GM23338 (cell line): ENCODE data around the gene IBSP. TPM values are rescaled to one million over a fixed set of nuclear protein-coding genes. Genes with fewer than 3 reads are reported as not detected.

ENCODE experiments used
- ATAC-seq: fragments of 200-7000 bp; cut with Tn5 transposase; 3 replicates; pipeline ENCODE4 v1.9.1; 2020
- DNase-seq: peaks from one replicate; pipeline ENCODE4 v3.0.0-alpha.2; 2015; ENCODE audit warnings: low spot score
- H2AFZ ChIP-seq: fragments of 200-600 bp; sonication (generic); 2 replicates; pipeline ENCODE4 v1.8.0; 2016; ENCODE audit warnings: antibody characterized with exemption, mild to moderate bottlenecking, moderate library complexity
- H3F3A ChIP-seq: fragments of 200-600 bp; sonication (generic); replicated peaks from 2 replicates; pipeline ENCODE4 v1.8.0; 2017; ENCODE audit warnings: antibody characterized with exemption, mixed run types, low read depth
- H3K27ac ChIP-seq: fragments of 200-600 bp; sonication (generic); 2 replicates; pipeline ENCODE4 v1.6.1; 2016; ENCODE audit warnings: low read depth
- H3K27me3 ChIP-seq: fragments of 200-600 bp; sonication (generic); 2 replicates; pipeline ENCODE4 v1.8.0; 2016; ENCODE audit warnings: mild to moderate bottlenecking, mixed run types, moderate library complexity; ENCODE audit not compliant: insufficient read depth
- H3K36me3 ChIP-seq: fragments of 200-600 bp; sonication (generic); 2 replicates; pipeline ENCODE4 v1.8.0; 2016; ENCODE audit warnings: mild to moderate bottlenecking; ENCODE audit not compliant: insufficient read depth
- H3K4me1 ChIP-seq: fragments of 200-600 bp; sonication (generic); 2 replicates; pipeline ENCODE4 v1.8.0; 2016; ENCODE audit warnings: mild to moderate bottlenecking, moderate library complexity; ENCODE audit not compliant: insufficient read depth
- H3K4me2 ChIP-seq: fragments of 200-600 bp; sonication (generic); 2 replicates; pipeline ENCODE4 v1.7.1; 2017; ENCODE audit warnings: mixed run types
- H3K4me3 ChIP-seq: fragments of 200-600 bp; sonication (generic); 2 replicates; pipeline ENCODE4 v1.6.1; 2016; ENCODE audit warnings: mixed run types
- H3K79me2 ChIP-seq: fragments of 200-600 bp; sonication (generic); replicated peaks from 2 replicates; pipeline ENCODE4 v1.8.0; 2017; ENCODE audit warnings: mild to moderate bottlenecking; ENCODE audit not compliant: insufficient read depth
- H3K9me2 ChIP-seq: fragments of 200-600 bp; sonication (generic); 2 replicates; pipeline ENCODE4 v1.8.0; 2017; ENCODE audit not compliant: insufficient read depth
- H4K20me1 ChIP-seq: fragments of 200-600 bp; sonication (generic); replicated peaks from 2 replicates; pipeline ENCODE4 v1.8.0; 2017; ENCODE audit warnings: mild to moderate bottlenecking; ENCODE audit not compliant: insufficient read depth
- H3K27ac Mint-ChIP-seq: 2 replicates; pipeline ENCODE4 v1.8.0; 2020; ENCODE audit warnings: inconsistent platforms, mild to moderate bottlenecking, moderate library complexity, mixed read lengths
- H3K27me3 Mint-ChIP-seq: 3 replicates; pipeline ENCODE4 v1.8.0; 2022; ENCODE audit warnings: low read depth, mild to moderate bottlenecking, moderate library complexity, mixed read lengths, inconsistent platforms; ENCODE audit not compliant: insufficient read depth, poor library complexity
- H3K36me3 Mint-ChIP-seq: 3 replicates; pipeline ENCODE4 v1.8.0; 2021; ENCODE audit warnings: low read depth, mild to moderate bottlenecking, inconsistent platforms, moderate library complexity, mixed read lengths
- H3K4me1 Mint-ChIP-seq: 3 replicates; pipeline ENCODE4 v1.8.0; 2020; ENCODE audit warnings: mild to moderate bottlenecking, inconsistent platforms, mixed read lengths
- H3K4me3 Mint-ChIP-seq: 3 replicates; pipeline ENCODE4 v1.8.0; 2021; ENCODE audit warnings: moderate library complexity, mild to moderate bottlenecking, inconsistent platforms, mixed read lengths
- H3K9me3 Mint-ChIP-seq: 3 replicates; pipeline ENCODE4 v1.8.0; 2020; ENCODE audit warnings: moderate library complexity, mild to moderate bottlenecking, inconsistent platforms, mixed read lengths
- CREB1 ChIP-seq: fragments of 250-450 bp; sonication (Bioruptor Pico); IDR thresholded peaks from 2 replicates; pipeline ENCODE4 v1.5.0; 2020; ENCODE audit warnings: low read depth, mild to moderate bottlenecking, moderate library complexity
- CTCF ChIP-seq, 2 experiments: fragments of 200-600 bp in 1 of 2; sonication (generic) in 1 of 2; conservative IDR thresholded peaks; 2 replicates each; pipeline versions ENCODE4 v1.5.1 to v1.6.1; 2016 to 2017; ENCODE audit warnings: antibody characterized with exemption in 2 of 2, low read depth in 2 of 2, mild to moderate bottlenecking in 2 of 2, moderate library complexity in 1 of 2
- ETS1 ChIP-seq: IDR thresholded peaks from 2 replicates; pipeline ENCODE4 v1.6.1; 2016; ENCODE audit warnings: antibody characterized with exemption
- EZH2 ChIP-seq: fragments of 200-600 bp; sonication (generic); IDR thresholded peaks from one replicate; pipeline ENCODE4 v1.8.0; 2017; ENCODE audit warnings: antibody characterized with exemption, mild to moderate bottlenecking, low read depth; ENCODE audit not compliant: unreplicated experiment
- EZH2phosphoT487 ChIP-seq: fragments of 200-600 bp; sonication (generic); IDR thresholded peaks from one replicate; pipeline ENCODE4 v1.8.1; 2018; ENCODE audit warnings: antibody characterized with exemption; ENCODE audit not compliant: unreplicated experiment
- JUNB ChIP-seq: IDR thresholded peaks from one replicate; pipeline ENCODE4 v1.6.1; 2016; ENCODE audit warnings: antibody characterized with exemption; ENCODE audit not compliant: unreplicated experiment
- NANOG ChIP-seq: IDR thresholded peaks from 2 replicates; pipeline ENCODE4 v1.6.1; 2016; ENCODE audit warnings: antibody characterized with exemption, borderline replicate concordance
- POLR2AphosphoS5 ChIP-seq: IDR thresholded peaks from 2 replicates; pipeline ENCODE4 v1.6.1; 2016; ENCODE audit warnings: antibody characterized with exemption, low read depth
- REST ChIP-seq: IDR thresholded peaks from one replicate; pipeline ENCODE4 v1.6.1; 2018; ENCODE audit warnings: antibody characterized with exemption; ENCODE audit not compliant: unreplicated experiment
- STAT1 ChIP-seq: IDR thresholded peaks from one replicate; pipeline ENCODE4 v1.6.1; 2016; ENCODE audit warnings: antibody characterized with exemption; ENCODE audit not compliant: unreplicated experiment
- ZNF114 ChIP-seq: fragments of 250-450 bp; sonication (Bioruptor Pico); IDR thresholded peaks from 2 replicates; pipeline ENCODE4 v1.5.0; 2020; ENCODE audit warnings: mild to moderate bottlenecking, moderate library complexity
- ZNF331 ChIP-seq: fragments of 250-450 bp; sonication (Bioruptor Pico); IDR thresholded peaks from 2 replicates; pipeline ENCODE4 v1.5.0; 2020; ENCODE audit warnings: low read depth, mild to moderate bottlenecking, moderate library complexity
- ZNF462 ChIP-seq: fragments of 250-450 bp; sonication (Bioruptor Pico); IDR thresholded peaks from 2 replicates; pipeline ENCODE4 v1.5.0; 2020; ENCODE audit warnings: mild to moderate bottlenecking, moderate library complexity
- polyA plus RNA-seq: library from polyadenylated mRNA; unstranded; fragments of >200 nt; fragmentation: Nextera tagmentation; extraction: Ambion mirVana; gene quantifications from 2 replicates; pipeline ENCODE4 v1.2.1, GENCODE V29; 2016
- total RNA-seq: library from RNA; depleted of rRNA; stranded (reverse); fragments of >200 nt; shearing (Covaris generic); gene quantifications from 2 replicates; pipeline ENCODE4 v1.2.3, GENCODE V29; 2014

Gene IBSP
- total and polyA plus RNA-seq, 2 experiments from 2014 or later, result not detected

- no peak overlapping the region for H3K4me2 ChIP-seq
- H3K9me2 ChIP-seq, result peaks cover 4% of the 10 kb centered on the region; the same call in 1 of the 2 replicates
- no peaks in the 10 kb centered on the region for H3K27me3 Mint-ChIP-seq
- no peak overlapping the region for H2AFZ ChIP-seq
- H3K4me1 ChIP-seq, result no peaks in the 10 kb centered on the region
- DNase-seq (no peak), ATAC-seq (no peak)
- no peak overlapping the region for H3K4me3 Mint-ChIP-seq
- no peak overlapping the region for H3K27ac ChIP-seq
- no peaks in the 10 kb centered on the region for H3F3A ChIP-seq
- H3K27ac Mint-ChIP-seq, result no peak overlapping the region
- H3K36me3 Mint-ChIP-seq, result no peaks in the 10 kb centered on the region
- H3K79me2 ChIP-seq, result no peaks in the 10 kb centered on the region
- no peak overlapping the region for H3K4me3 ChIP-seq
- H3K36me3 ChIP-seq, result no peaks in the 10 kb centered on the region
- no peaks in the 10 kb centered on the region for H3K9me3 Mint-ChIP-seq
- no peak for TF ChIP-seq EZH2phosphoT487
- TF ChIP-seq EZH2, result no peak
- no peak for TF ChIP-seq CREB1 (CRISPR knock-in tag)
- TF ChIP-seq POLR2AphosphoS5, result no peak
- no peak for TF ChIP-seq STAT1
- no peak for TF ChIP-seq NANOG
- TF ChIP-seq ETS1, result no peak
- TF ChIP-seq CTCF (conservative IDR thresholded peaks at IDR 0.05; ENCODE audit: low read depth in 2 of 2), result no peak
- no peak for TF ChIP-seq ZNF114
- no peak for TF ChIP-seq ZNF331 (CRISPR knock-in tag)
- no peak for TF ChIP-seq JUNB
- TF ChIP-seq ZNF462 (CRISPR knock-in tag), result no peak
- TF ChIP-seq REST, result no peak
- H4K20me1 ChIP-seq, result no peaks in the 10 kb centered on the region
- H3K27me3 ChIP-seq, result no peaks in the 10 kb centered on the region
- H3K4me1 Mint-ChIP-seq, result no peaks in the 10 kb centered on the region
These were observed 15.6 kb upstream of the IBSP start for GRCh38 chr4:87783781-87784180.
